ENCODE results near the gene STXBP5L.

The STXBP5L gene

DNA sequence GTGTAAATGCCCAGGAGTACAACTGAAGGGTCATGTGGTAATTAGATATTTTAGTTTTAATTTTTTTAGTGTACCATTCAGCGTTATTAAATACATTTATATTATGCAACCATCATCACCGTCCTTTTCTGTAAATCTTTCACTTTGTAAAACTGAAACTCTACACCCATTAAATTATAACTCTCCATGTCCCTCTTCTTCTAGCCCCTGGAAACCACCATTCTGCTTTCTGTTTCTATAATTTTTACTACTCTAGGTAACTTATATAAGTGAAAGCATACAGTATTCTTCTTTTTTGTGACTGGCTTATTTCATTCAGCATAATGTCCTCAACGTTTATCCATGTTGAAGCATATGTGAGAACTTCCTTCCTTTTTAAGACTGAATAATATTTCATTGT lies 48.1 kb downstream of the STXBP5L start:
- Histone ChIP-seq H2AFZ (ENCODE audit: low read length) (no peak overlapping the region), H3K4me1 (ENCODE audit: low read length) (no peaks in the 10 kb centered on the region)
- TF ChIP-seq EZH2phosphoT487 (IDR thresholded peaks at IDR 0.05; ENCODE audit: low read length) (no peak), EZH2 (optimal IDR thresholded peaks at IDR 0.05; ENCODE audit: low read depth, low read length) (no peak)
- TF ChIP-seq, protein P1, sequence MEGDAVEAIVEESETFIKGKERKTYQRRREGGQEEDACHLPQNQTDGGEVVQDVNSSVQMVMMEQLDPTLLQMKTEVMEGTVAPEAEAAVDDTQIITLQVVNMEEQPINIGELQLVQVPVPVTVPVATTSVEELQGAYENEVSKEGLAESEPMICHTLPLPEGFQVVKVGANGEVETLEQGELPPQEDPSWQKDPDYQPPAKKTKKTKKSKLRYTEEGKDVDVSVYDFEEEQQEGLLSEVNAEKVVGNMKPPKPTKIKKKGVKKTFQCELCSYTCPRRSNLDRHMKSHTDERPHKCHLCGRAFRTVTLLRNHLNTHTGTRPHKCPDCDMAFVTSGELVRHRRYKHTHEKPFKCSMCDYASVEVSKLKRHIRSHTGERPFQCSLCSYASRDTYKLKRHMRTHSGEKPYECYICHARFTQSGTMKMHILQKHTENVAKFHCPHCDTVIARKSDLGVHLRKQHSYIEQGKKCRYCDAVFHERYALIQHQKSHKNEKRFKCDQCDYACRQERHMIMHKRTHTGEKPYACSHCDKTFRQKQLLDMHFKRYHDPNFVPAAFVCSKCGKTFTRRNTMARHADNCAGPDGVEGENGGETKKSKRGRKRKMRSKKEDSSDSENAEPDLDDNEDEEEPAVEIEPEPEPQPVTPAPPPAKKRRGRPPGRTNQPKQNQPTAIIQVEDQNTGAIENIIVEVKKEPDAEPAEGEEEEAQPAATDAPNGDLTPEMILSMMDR (IDR thresholded peaks at IDR 0.05; ENCODE audit: low read length): no peak

DNA sequence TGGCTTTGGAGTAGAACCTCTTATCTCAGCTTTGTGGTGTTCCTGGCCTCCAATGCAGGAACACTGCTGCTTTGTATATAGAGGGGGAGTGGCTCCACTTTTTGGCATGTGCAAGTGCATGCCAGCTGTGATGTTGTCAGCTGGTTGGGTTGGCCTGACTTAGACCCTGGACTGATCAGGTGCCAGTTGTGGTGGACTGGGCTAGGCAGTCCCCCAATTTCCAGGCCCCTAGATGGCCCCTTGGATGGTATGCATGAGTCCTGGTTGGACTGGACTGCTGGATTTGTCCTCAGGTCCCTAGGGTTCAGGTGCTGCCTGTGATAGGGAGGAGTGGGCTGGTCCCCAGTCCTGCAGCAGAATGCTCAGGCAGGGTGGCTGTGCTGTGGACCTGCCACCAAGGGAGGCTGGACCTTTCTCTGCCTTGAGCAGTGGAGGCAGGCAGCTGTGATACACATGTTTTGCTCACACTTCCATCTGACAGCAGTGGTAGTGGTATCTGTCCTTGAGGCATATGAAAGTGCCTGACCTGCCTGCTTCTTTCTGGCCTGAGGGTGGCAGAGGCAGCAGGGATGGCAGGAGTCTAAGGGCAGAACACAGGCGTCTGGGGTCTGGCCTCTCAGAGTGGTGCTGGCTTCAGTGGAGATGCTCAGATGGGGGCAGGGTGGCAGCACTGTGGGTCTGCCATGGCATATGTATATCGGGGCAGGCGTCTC lies 74.8 kb downstream of the STXBP5L start:
- no peak overlapping the region for H3K4me3 ChIP-seq (ENCODE audit: low read length)
- H3F3A ChIP-seq (ENCODE audit: insufficient read depth, low read length): no peaks in the 10 kb centered on the region
- H3K27ac ChIP-seq (ENCODE audit: low read length): no peak overlapping the region
- no peak overlapping the region for H3K9ac ChIP-seq (ENCODE audit: low read length)
- no peaks in the 10 kb centered on the region for H3K9me2 ChIP-seq (replicated peaks; ENCODE audit: insufficient read depth, low read length)
- no peak overlapping the region for H2AFZ ChIP-seq (ENCODE audit: low read length)
- H3K4me1 ChIP-seq (ENCODE audit: low read length): no peaks in the 10 kb centered on the region
- H4K20me1 ChIP-seq (ENCODE audit: insufficient read depth, low read length): no peaks in the 10 kb centered on the region
- TF ChIP-seq EZH2 (optimal IDR thresholded peaks at IDR 0.05; ENCODE audit: low read depth, low read length): no peak
- TF ChIP-seq, protein P1 (IDR thresholded peaks at IDR 0.05; ENCODE audit: low read length): no peak
- TF ChIP-seq EZH2phosphoT487 (IDR thresholded peaks at IDR 0.05; ENCODE audit: low read length): no peak
- H3K4me2 ChIP-seq (ENCODE audit: low read depth, low read length): no peak overlapping the region
- DNase-seq: no peak
- H3K79me2 ChIP-seq (ENCODE audit: low read length): no peaks in the 10 kb centered on the region
- no peaks in the 10 kb centered on the region for H3K9me3 ChIP-seq (replicated peaks; ENCODE audit: insufficient read depth, low read length)
- H3K27me3 ChIP-seq (replicated peaks; ENCODE audit: insufficient read depth, low read length): no peaks in the 10 kb centered on the region
- H3K36me3 ChIP-seq (replicated peaks; ENCODE audit: insufficient read depth, low read length): no peaks in the 10 kb centered on the region

More for the DNA sequence above, 48.1 kb downstream of the STXBP5L start:
- H4K20me1 ChIP-seq (ENCODE audit: insufficient read depth, low read length): no peaks in the 10 kb centered on the region
- no peaks in the 10 kb centered on the region for H3F3A ChIP-seq (ENCODE audit: insufficient read depth, low read length)
- no peaks in the 10 kb centered on the region for H3K27me3 ChIP-seq (replicated peaks; ENCODE audit: insufficient read depth, low read length)
- no peaks in the 10 kb centered on the region for H3K9me2 ChIP-seq (replicated peaks; ENCODE audit: insufficient read depth, low read length)
- no peaks in the 10 kb centered on the region for H3K36me3 ChIP-seq (replicated peaks; ENCODE audit: insufficient read depth, low read length)
- H3K4me3 ChIP-seq (ENCODE audit: low read length): no peak overlapping the region
- no peaks in the 10 kb centered on the region for H3K79me2 ChIP-seq (ENCODE audit: low read length)
- no peak overlapping the region for H3K27ac ChIP-seq (ENCODE audit: low read length)
- DNase-seq: peak; percentile 7
- no peak overlapping the region for H3K4me2 ChIP-seq (ENCODE audit: low read depth, low read length)
- no peaks in the 10 kb centered on the region for H3K9me3 ChIP-seq (replicated peaks; ENCODE audit: insufficient read depth, low read length)
- no peak overlapping the region for H3K9ac ChIP-seq (ENCODE audit: low read length)

DNA sequence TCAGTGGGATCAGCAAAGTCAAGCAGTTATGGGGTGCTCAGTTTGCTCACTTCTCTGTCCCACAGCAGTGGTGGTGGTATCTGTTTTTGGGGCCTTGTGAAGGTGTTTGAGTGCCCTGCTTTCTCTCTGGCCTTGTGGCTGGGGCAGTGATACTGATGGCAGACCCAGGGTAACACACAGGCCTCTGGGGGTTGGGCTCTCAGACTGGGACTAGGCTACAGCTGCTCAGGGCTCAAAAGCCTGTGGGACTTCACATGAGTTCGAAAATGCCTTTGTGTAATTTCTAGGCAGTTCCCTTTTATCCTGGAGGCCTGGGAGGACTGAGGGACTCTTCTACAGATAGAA lies 75.3 kb downstream of the STXBP5L start:
- Histone ChIP-seq H2AFZ (ENCODE audit: low read length) (no peak overlapping the region), H3F3A (ENCODE audit: insufficient read depth, low read length) (no peaks in the 10 kb centered on the region), H4K20me1 (ENCODE audit: insufficient read depth, low read length) (no peaks in the 10 kb centered on the region), H3K9me3 (replicated peaks; ENCODE audit: insufficient read depth, low read length) (no peaks in the 10 kb centered on the region), H3K4me2 (ENCODE audit: low read depth, low read length) (no peak overlapping the region), H3K9ac (ENCODE audit: low read length) (no peak overlapping the region), H3K27ac (ENCODE audit: low read length) (no peak overlapping the region), H3K4me3 (ENCODE audit: low read length) (no peak overlapping the region), H3K4me1 (ENCODE audit: low read length) (no peaks in the 10 kb centered on the region), H3K36me3 (replicated peaks; ENCODE audit: insufficient read depth, low read length) (no peaks in the 10 kb centered on the region), H3K27me3 (replicated peaks; ENCODE audit: insufficient read depth, low read length) (no peaks in the 10 kb centered on the region), H3K9me2 (replicated peaks; ENCODE audit: insufficient read depth, low read length) (no peaks in the 10 kb centered on the region), H3K79me2 (ENCODE audit: low read length) (no peaks in the 10 kb centered on the region)
- no peak for DNase-seq
- TF ChIP-seq EZH2 (optimal IDR thresholded peaks at IDR 0.05; ENCODE audit: low read depth, low read length) (no peak), EZH2phosphoT487 (IDR thresholded peaks at IDR 0.05; ENCODE audit: low read length) (no peak)
- TF ChIP-seq, protein P1 (IDR thresholded peaks at IDR 0.05; ENCODE audit: low read length): no peak

Measured in MM.1S (cell line).